Natural killer cell treated with Interleukin-12 subunit alpha and Interleukin-12 subunit beta and Interleukin-15 and Interleukin-18, amount 100 ng/mL, for 72 hours (primary cell): Measurements from ENCODE around the gene HSPA12B. TPM values are rescaled to one million over a fixed set of nuclear protein-coding genes. Genes with fewer than 3 reads are reported as not detected.

Experiments used
- ATAC-seq, 2 donors: fragments of 150-1000 bp; cut with Tn5 transposase in 1 of 2; sonication (Bioruptor Pico), chemical (Tn5 transposase) in 1 of 2; 2 replicates each; pipeline ENCODE4 v1.10.0; 2021
- DNase-seq: peaks from one replicate; pipeline ENCODE4 v3.0.0; 2022; ENCODE audit warnings: low spot score
- H3K27ac Mint-ChIP-seq, 2 donors: 1 replicate in 1 of 2; 2 replicates in 1 of 2; pipeline ENCODE4 v1.8.0; 2022; ENCODE audit warnings: mixed read lengths in 2 of 2, mild to moderate bottlenecking in 1 of 2, moderate library complexity in 1 of 2
- H3K27me3 Mint-ChIP-seq, 2 donors: 1 replicate in 1 of 2; 2 replicates in 1 of 2; pipeline ENCODE4 v1.8.0; 2022; ENCODE audit warnings: mixed read lengths in 2 of 2
- H3K36me3 Mint-ChIP-seq: one replicate; pipeline ENCODE4 v1.8.0; 2022; ENCODE audit warnings: mixed read lengths
- H3K4me1 Mint-ChIP-seq, 2 donors: 1 replicate in 1 of 2; 2 replicates in 1 of 2; pipeline ENCODE4 v1.8.0; 2022; ENCODE audit warnings: low read depth in 2 of 2, mixed read lengths in 2 of 2, mild to moderate bottlenecking in 1 of 2
- H3K4me3 Mint-ChIP-seq: one replicate; pipeline ENCODE4 v1.8.0; 2022; ENCODE audit warnings: mixed read lengths
- H3K9me3 Mint-ChIP-seq: 2 replicates; pipeline ENCODE4 v1.8.0; 2022; ENCODE audit warnings: mixed read lengths
- total RNA-seq, 2 donors: library from RNA; stranded (reverse); gene quantifications; one replicate each; pipeline ENCODE4 v1.2.3, GENCODE V29; 2022

HSPA12B gene
- total RNA-seq, 2 donors from 2014 or later: not detected

GRCh38 chr20:3710703-3711483 is 21.6 kb upstream of the HSPA12B start:
- DNase-seq (no peak), ATAC-seq (peak; percentile 51 to 67)
- H3K36me3 Mint-ChIP-seq: no peaks in the 10 kb centered on the region
- peaks cover 10 to 15% of the 10 kb centered on the region in 2 donors for H3K27me3 Mint-ChIP-seq
- H3K4me3 Mint-ChIP-seq: no peak overlapping the region
- no peak overlapping the region for H3K27ac Mint-ChIP-seq
- H3K4me1 Mint-ChIP-seq: no peaks in the 10 kb centered on the region
- H3K9me3 Mint-ChIP-seq: no peaks in the 10 kb centered on the region

GRCh38 chr20:3711484-3711941 is 21.0 kb upstream of the HSPA12B start:
- Mint-ChIP-seq H3K4me1 (no peaks in the 10 kb centered on the region), H3K36me3 (no peaks in the 10 kb centered on the region), H3K27ac (no peak overlapping the region), H3K27me3 (peaks cover 10 to 15% of the 10 kb centered on the region in 2 donors), H3K9me3 (no peaks in the 10 kb centered on the region), H3K4me3 (no peak overlapping the region)
- DNase-seq (no peak), ATAC-seq (no peak)

GRCh38 chr20:3712279-3712873 is 20.1 kb upstream of the HSPA12B start, which contains the start of gene SIGLEC1:
TSS of gene SIGLEC1 (minus strand) at chr20:3712600. CDS start at chr20:3707128, 5,472 bp downstream.
- H3K27me3 Mint-ChIP-seq: peaks cover 10 to 15% of the 10 kb centered on the region in 2 donors

GRCh38 chr20:3714092-3714491 is 18.4 kb upstream of the HSPA12B start:
- no peak overlapping the region for H3K4me3 Mint-ChIP-seq
- H3K27me3 Mint-ChIP-seq: peaks cover 11 to 21% of the 10 kb centered on the region in 2 donors
- H3K36me3 Mint-ChIP-seq: no peaks in the 10 kb centered on the region
- DNase-seq (no peak), ATAC-seq (no peak)
- H3K27ac Mint-ChIP-seq: no peak overlapping the region
- H3K4me1 Mint-ChIP-seq: no peaks in the 10 kb centered on the region
- no peaks in the 10 kb centered on the region for H3K9me3 Mint-ChIP-seq

More at GRCh38 chr20:3712279-3712873, 20.1 kb upstream of the HSPA12B start, which contains the start of gene SIGLEC1:
- H3K4me1 Mint-ChIP-seq: no peaks in the 10 kb centered on the region
- H3K4me3 Mint-ChIP-seq: no peak within 1 kb of the TSS
- no peaks in the 10 kb centered on the region for H3K9me3 Mint-ChIP-seq
- H3K27ac Mint-ChIP-seq: no peak within 1 kb of the TSS
- no peak for ATAC-seq
- H3K36me3 Mint-ChIP-seq: no peaks in the 10 kb centered on the region
- DNase-seq: no peak

- Mint-ChIP-seq H3K27ac (no peak overlapping the region), H3K36me3 (no peaks in the 10 kb centered on the region), H3K27me3 (peaks cover 18 to 33% of the 10 kb centered on the region in 2 donors), H3K4me3 (no peak overlapping the region), H3K9me3 (no peaks in the 10 kb centered on the region), H3K4me1 (no peaks in the 10 kb centered on the region)
- DNase-seq (no peak), ATAC-seq (peak; percentile 51 to 61)
Measured at GRCh38 chr20:3716195-3716834, 16.2 kb upstream of the HSPA12B start.

GRCh38 chr20:3719046-3719445 is 13.4 kb upstream of the HSPA12B start:
- Mint-ChIP-seq H3K36me3 (no peaks in the 10 kb centered on the region), H3K9me3 (no peaks in the 10 kb centered on the region), H3K27me3 (peaks cover 18 to 34% of the 10 kb centered on the region in 2 donors), H3K4me1 (no peaks in the 10 kb centered on the region), H3K4me3 (no peak overlapping the region), H3K27ac (no peak overlapping the region)
- DNase-seq: no peak
- ATAC-seq: no peak

- Mint-ChIP-seq H3K4me3 (no peak overlapping the region), H3K4me1 (no peaks in the 10 kb centered on the region)
Measured at GRCh38 chr20:3720068-3720467, 12.4 kb upstream of the HSPA12B start.

GRCh38 chr20:3720626-3721025 is 11.9 kb upstream of the HSPA12B start:
- Mint-ChIP-seq H3K27me3 (peaks cover 18 to 34% of the 10 kb centered on the region in 2 donors), H3K4me3 (no peak overlapping the region), H3K4me1 (no peaks in the 10 kb centered on the region), H3K9me3 (no peaks in the 10 kb centered on the region), H3K36me3 (no peaks in the 10 kb centered on the region), H3K27ac (no peak overlapping the region)
- ATAC-seq (no peak), DNase-seq (no peak)

More at GRCh38 chr20:3720068-3720467, 12.4 kb upstream of the HSPA12B start:
- ATAC-seq: no peak
- H3K9me3 Mint-ChIP-seq: no peaks in the 10 kb centered on the region
- H3K36me3 Mint-ChIP-seq: no peaks in the 10 kb centered on the region
- H3K27me3 Mint-ChIP-seq: peaks cover 18 to 34% of the 10 kb centered on the region in 2 donors
- no peak for DNase-seq
- no peak overlapping the region for H3K27ac Mint-ChIP-seq

GRCh38 chr20:3721912-3722311 is 10.6 kb upstream of the HSPA12B start:
- no peak overlapping the region for H3K4me3 Mint-ChIP-seq
- ATAC-seq: no peak
- no peaks in the 10 kb centered on the region for H3K36me3 Mint-ChIP-seq
- H3K9me3 Mint-ChIP-seq: no peaks in the 10 kb centered on the region
- H3K27ac Mint-ChIP-seq: no peak overlapping the region
- H3K4me1 Mint-ChIP-seq: no peaks in the 10 kb centered on the region
- H3K27me3 Mint-ChIP-seq: peaks cover 21 to 37% of the 10 kb centered on the region in 2 donors
- DNase-seq: no peak

- H3K36me3 Mint-ChIP-seq: no peaks in the 10 kb centered on the region
- no peaks in the 10 kb centered on the region for H3K4me1 Mint-ChIP-seq
- no peak overlapping the region for H3K4me3 Mint-ChIP-seq
- DNase-seq (no peak), ATAC-seq (no peak)
- H3K27ac Mint-ChIP-seq: no peak overlapping the region
- peaks cover 28 to 41% of the 10 kb centered on the region in 2 donors for H3K27me3 Mint-ChIP-seq
- no peaks in the 10 kb centered on the region for H3K9me3 Mint-ChIP-seq
Measured at GRCh38 chr20:3723284-3723683, 9.2 kb upstream of the HSPA12B start.

- DNase-seq: no peak
- Mint-ChIP-seq H3K36me3 (no peaks in the 10 kb centered on the region), H3K4me3 (no peak overlapping the region), H3K9me3 (no peaks in the 10 kb centered on the region), H3K27me3 (peaks cover 30 to 43% of the 10 kb centered on the region in 2 donors), H3K27ac (no peak overlapping the region), H3K4me1 (no peaks in the 10 kb centered on the region)
- ATAC-seq: no peak
Measured at GRCh38 chr20:3724356-3724755, 8.1 kb upstream of the HSPA12B start.

- peaks cover 26 to 29% of the 10 kb centered on the region in 2 donors for H3K27me3 Mint-ChIP-seq
- no peak for DNase-seq
Measured at GRCh38 chr20:3727401-3728021, 5.0 kb upstream of the HSPA12B start.

GRCh38 chr20:3728354-3728753 is 4.1 kb upstream of the HSPA12B start:
- DNase-seq (no peak), ATAC-seq (no peak)
- H3K27me3 Mint-ChIP-seq: peaks cover 32 to 34% of the 10 kb centered on the region in 2 donors
- H3K27ac Mint-ChIP-seq: no peak overlapping the region
- H3K9me3 Mint-ChIP-seq: no peaks in the 10 kb centered on the region
- H3K4me1 Mint-ChIP-seq: no peaks in the 10 kb centered on the region
- H3K4me3 Mint-ChIP-seq: no peak overlapping the region
- H3K36me3 Mint-ChIP-seq: no peaks in the 10 kb centered on the region

More at GRCh38 chr20:3727401-3728021, 5.0 kb upstream of the HSPA12B start:
- ATAC-seq: no peak
- Mint-ChIP-seq H3K36me3 (no peaks in the 10 kb centered on the region), H3K27ac (no peak overlapping the region), H3K9me3 (no peaks in the 10 kb centered on the region), H3K4me3 (no peak overlapping the region), H3K4me1 (no peaks in the 10 kb centered on the region)
